T-cell (primary cell): ENCODE data around the gene SLC16A3. TPM values are rescaled to one million over a fixed set of nuclear protein-coding genes. Genes with fewer than 3 reads are reported as not detected.

Experiments used
- ATAC-seq, 4 experiments: fragments of 200-7000 bp in 3 of 4; fragments of 150-1000 bp in 1 of 4; cut with Tn5 transposase; replicated peaks in 1 of 4; 1 replicate in 3 of 4; 2 replicates in 1 of 4; pipeline ENCODE4 v1.10.0; 2021; ENCODE audit warnings: moderate library complexity in 3 of 4, mild to moderate bottlenecking in 2 of 4, moderate number of reproducible peaks in 1 of 4
- CTCF ChIA-PET, 2 donors: fragments of 300-600 bp; sonication (Branson Sonifier 250); formaldehyde crosslinking; loops; one replicate each; lab custom pipeline; 2022; ENCODE audit warnings: antibody characterized with exemption in 2 of 2; lab: Charles Lee
- POLR2A ChIA-PET, 2 donors: fragments of 300-600 bp; sonication (Branson Sonifier 250); formaldehyde crosslinking; loops; one replicate each; lab custom pipeline; 2022; ENCODE audit warnings: antibody characterized with exemption in 2 of 2; lab: Charles Lee
- DNase-seq, 35 experiments: peaks; one replicate each; pipeline versions ENCODE4 v3.0.0 to v3.0.0-alpha.2; 2013 to 2023
- H3K27ac ChIP-seq: one replicate; pipeline ENCODE4 v1.5.1; 2013; ENCODE audit warnings: low read length
- H3K27me3 ChIP-seq, 2 experiments: replicated peaks in 1 of 2; 1 replicate in 1 of 2; 2 replicates in 1 of 2; pipeline versions ENCODE4 v1.6.1 to v1.7.0; 2013; ENCODE audit warnings: low read length in 1 of 2, mixed read lengths in 1 of 2; ENCODE audit not compliant: control insufficient read depth in 2 of 2, insufficient read depth in 2 of 2; ENCODE audit errors: extremely low read depth in 1 of 2
- H3K36me3 ChIP-seq, 2 donors: 1 replicate in 1 of 2; 2 replicates in 1 of 2; pipeline versions ENCODE4 v1.6.1 to v1.7.0; 2013; ENCODE audit warnings: low read length in 1 of 2; ENCODE audit not compliant: control insufficient read depth in 2 of 2, insufficient read depth in 1 of 2; ENCODE audit errors: extremely low read depth in 1 of 2
- H3K4me1 ChIP-seq, 2 experiments: 1 replicate in 1 of 2; 2 replicates in 1 of 2; pipeline versions ENCODE4 v1.6.1 to v1.7.0; 2013; ENCODE audit warnings: low read length in 2 of 2, mixed read lengths in 1 of 2; ENCODE audit not compliant: insufficient read depth in 2 of 2, control insufficient read depth in 1 of 2; ENCODE audit errors: extremely low read depth in 1 of 2
- H3K4me3 ChIP-seq, 2 donors: 1 replicate in 1 of 2; 2 replicates in 1 of 2; pipeline versions ENCODE4 v1.5.1 to v1.7.0; 2013; ENCODE audit warnings: mild to moderate bottlenecking in 2 of 2, low read length in 1 of 2, moderate library complexity in 1 of 2; ENCODE audit not compliant: control insufficient read depth in 1 of 2; ENCODE audit errors: extremely low read depth in 1 of 2
- H3K9me3 ChIP-seq: 2 replicates; pipeline ENCODE4 v1.7.0; 2013
- H3K27ac Mint-ChIP-seq, 2 donors: one replicate each; pipeline ENCODE4 v1.8.0; 2020 to 2021; ENCODE audit warnings: mild to moderate bottlenecking in 2 of 2, mixed read lengths in 2 of 2
- H3K27me3 Mint-ChIP-seq, 2 donors: one replicate each; pipeline ENCODE4 v1.8.0; 2021 to 2022; ENCODE audit warnings: mixed read lengths in 2 of 2
- H3K36me3 Mint-ChIP-seq: one replicate; pipeline ENCODE4 v1.8.0; 2021; ENCODE audit warnings: mixed read lengths
- H3K4me1 Mint-ChIP-seq, 3 donors: one replicate each; pipeline ENCODE4 v1.8.0; 2020 to 2022; ENCODE audit warnings: mixed read lengths in 3 of 3, mild to moderate bottlenecking in 1 of 3
- H3K4me3 Mint-ChIP-seq, 3 donors: one replicate each; pipeline ENCODE4 v1.8.0; 2020 to 2022; ENCODE audit warnings: mild to moderate bottlenecking in 3 of 3, mixed read lengths in 3 of 3, moderate library complexity in 3 of 3
- H3K9me3 Mint-ChIP-seq, 3 donors: one replicate each; pipeline ENCODE4 v1.8.0; 2020 to 2022; ENCODE audit warnings: mixed read lengths in 3 of 3
- whole genome bisulfite sequencing: methylation state at CpG from one replicate; pipeline ENCODE4 v1.1.5; 2013; ENCODE audit warnings: missing lambda C conversion rate; ENCODE audit not compliant: insufficient coverage; 5-methylcytosine and 5-hydroxymethylcytosine counted together
- total RNA-seq, 35 experiments: library from RNA in 6 of 35; stranded (reverse) in 6 of 35; fragments of 120-200 nt in 1 of 35; gene quantifications; one replicate each; pipeline versions ENCODE4 v1.2.1 to v1.2.4 and lab custom pipeline; 2013 to 2026

The SLC16A3 gene
- total RNA-seq, 5 donors from 2014 or later (not counting 1 experiment from before 2014, with no cell fraction given): 31.9 to 47.3 (median 40.9) TPM

- H3K27me3 ChIP-seq: no peaks in the 10 kb centered on the region
- ChIA-PET CTCF (interaction anchor here in 1 of 2 donors (1.0 kb wide), 1 partner anchor 28 kb away, joined by 5 read pairs; no protein-coding TSS in a partner anchor), POLR2A (no interaction called here)
- ATAC-seq (no peak), DNase-seq (no peak)
- Mint-ChIP-seq H3K27ac (peak overlapping the region; percentile 39 to 61), H3K36me3 (no peaks in the 10 kb centered on the region), H3K9me3 (no peaks in the 10 kb centered on the region), H3K27me3 (no peaks in the 10 kb centered on the region), H3K4me3 (no peak overlapping the region), H3K4me1 (peaks cover 18 to 39% (median 27%) of the 10 kb centered on the region in 3 donors)
- 87% methylated on average over 18 of the region's 26 CpGs for WGBS
- peaks cover 3 to 11% of the 10 kb centered on the region in 2 donors for H3K36me3 ChIP-seq
- H3K4me1 ChIP-seq: peaks cover 18 to 68% of the 10 kb centered on the region in 2 experiments
- no peak overlapping the region for H3K27ac ChIP-seq
- no peak overlapping the region for H3K4me3 ChIP-seq
- no peaks in the 10 kb centered on the region for H3K9me3 ChIP-seq
Observed at GRCh38 chr17:82234211-82235055, 5.6 kb downstream of the SLC16A3 start.

- peak overlapping the region; percentile 39 to 61 for H3K27ac Mint-ChIP-seq
- H3K9me3 ChIP-seq: no peaks in the 10 kb centered on the region
- H3K4me1 ChIP-seq: peaks cover 16 to 68% of the 10 kb centered on the region in 2 experiments
- H3K27me3 ChIP-seq: no peaks in the 10 kb centered on the region
- ChIA-PET CTCF (interaction anchor here in 1 of 2 donors (0.6 to 1.0 kb wide), 2 partner anchors 29 to 62 kb away, joined by 3 to 5 read pairs; no protein-coding TSS in a partner anchor), POLR2A (no interaction called here)
- 82% methylated on average over 13 of the region's 19 CpGs for WGBS
- peaks cover 19 to 39% (median 26%) of the 10 kb centered on the region in 3 donors for H3K4me1 Mint-ChIP-seq
- H3K27ac ChIP-seq: no peak overlapping the region
- ATAC-seq: no peak
- peaks cover 3 to 11% of the 10 kb centered on the region in 2 donors for H3K36me3 ChIP-seq
- no peak overlapping the region for H3K4me3 Mint-ChIP-seq
- no peaks in the 10 kb centered on the region for H3K36me3 Mint-ChIP-seq
- no peaks in the 10 kb centered on the region for H3K27me3 Mint-ChIP-seq
- H3K9me3 Mint-ChIP-seq: no peaks in the 10 kb centered on the region
- H3K4me3 ChIP-seq: no peak overlapping the region
- no peak for DNase-seq
Observed at GRCh38 chr17:82235056-82235774, 6.4 kb downstream of the SLC16A3 start.

GRCh38 chr17:82235775-82236141, 6.9 kb downstream of the SLC16A3 start:
- ATAC-seq: no peak
- no peaks in the 10 kb centered on the region for H3K36me3 Mint-ChIP-seq
- no peak overlapping the region for H3K27ac Mint-ChIP-seq
- Histone ChIP-seq H3K4me3 (no peak overlapping the region), H3K4me1 (peaks cover 20 to 68% of the 10 kb centered on the region in 2 experiments), H3K27ac (peak overlapping the region; percentile 10), H3K36me3 (peaks cover 3 to 11% of the 10 kb centered on the region in 2 donors), H3K9me3 (no peaks in the 10 kb centered on the region), H3K27me3 (no peaks in the 10 kb centered on the region)
- no peaks in the 10 kb centered on the region for H3K9me3 Mint-ChIP-seq
- DNase-seq: no peak
- 73% methylated on average over 15 of the region's 15 CpGs for WGBS
- ChIA-PET POLR2A (no interaction called here), CTCF (interaction anchor here in 1 of 2 donors (0.8 to 1.1 kb wide), 5 partner anchors 30 to 88 kb away, joined by 4 to 7 read pairs (median 4); partner anchors contain the start of gene CD7)
- no peak overlapping the region for H3K4me3 Mint-ChIP-seq
- no peaks in the 10 kb centered on the region for H3K27me3 Mint-ChIP-seq
- peaks cover 24 to 43% (median 30%) of the 10 kb centered on the region in 3 donors for H3K4me1 Mint-ChIP-seq

GRCh38 chr17:82236142-82236971, 7.5 kb downstream of the SLC16A3 start:
- H3K4me3 Mint-ChIP-seq: no peak overlapping the region
- Histone ChIP-seq H3K4me3 (no peak overlapping the region), H3K36me3 (peaks cover 3 to 11% of the 10 kb centered on the region in 2 donors), H3K27me3 (no peaks in the 10 kb centered on the region), H3K4me1 (peaks cover 25 to 69% of the 10 kb centered on the region in 2 experiments), H3K9me3 (no peaks in the 10 kb centered on the region), H3K27ac (peak overlapping the region; percentile 10)
- no peaks in the 10 kb centered on the region for H3K36me3 Mint-ChIP-seq
- DNase-seq (peak in 32 of 35 experiments; percentile 42 to 85 (median 63)), ATAC-seq (peak; percentile 34 to 59 (median 41))
- ChIA-PET POLR2A (no interaction called here), CTCF (interaction anchor here (0.5 to 1.1 kb wide), 7 partner anchors 10 to 87 kb away, joined by 3 to 7 read pairs (median 4); partner anchors contain the start of genes CD7 (in 1 of the 2) and CSNK1D (in 1 of the 2))
- H3K9me3 Mint-ChIP-seq: no peaks in the 10 kb centered on the region
- H3K27ac Mint-ChIP-seq: no peak overlapping the region
- WGBS: 55% methylated on average over 44 of the region's 44 CpGs
- peaks cover 28 to 49% (median 36%) of the 10 kb centered on the region in 3 donors for H3K4me1 Mint-ChIP-seq
- no peaks in the 10 kb centered on the region for H3K27me3 Mint-ChIP-seq

GRCh38 chr17:82237083-82237745, 8.4 kb downstream of the SLC16A3 start:
- Histone ChIP-seq H3K36me3 (peaks cover 5 to 11% of the 10 kb centered on the region in 2 donors), H3K4me1 (peaks cover 27 to 68% of the 10 kb centered on the region in 2 experiments), H3K27ac (no peak overlapping the region), H3K9me3 (no peaks in the 10 kb centered on the region), H3K4me3 (no peak overlapping the region), H3K27me3 (no peaks in the 10 kb centered on the region)
- Mint-ChIP-seq H3K27me3 (no peaks in the 10 kb centered on the region), H3K4me3 (no peak overlapping the region), H3K4me1 (peaks cover 32 to 56% (median 43%) of the 10 kb centered on the region in 3 donors), H3K36me3 (no peaks in the 10 kb centered on the region), H3K27ac (peak overlapping the region in 1 of 2 donors; percentile 36), H3K9me3 (no peaks in the 10 kb centered on the region)
- POLR2A ChIA-PET: no interaction called here
- DNase-seq (peak in 1 of 35 experiments; percentile 35), ATAC-seq (no peak)
- WGBS: 89% methylated on average over 52 of the region's 59 CpGs
- CTCF ChIA-PET: interaction anchor here in 1 of 2 donors (0.6 to 1.1 kb wide), 4 partner anchors 31 to 107 kb away, joined by 3 to 4 read pairs (median 4); partner anchors contain the start of gene CSNK1D
